GM10248 (cell line): ENCODE measurements around the gene PREP.

ENCODE experiments used
- CTCF ChIA-PET: fragments of 300-600 bp; sonication (Branson Sonifier 250); formaldehyde crosslinking; extraction: SDS; loops from one replicate; lab custom pipeline; 2021; ENCODE audit warnings: antibody characterized with exemption; lab: Yijun Ruan, JAX
- POLR2A ChIA-PET: fragments of 350-650 bp; sonication (Branson Sonifier 250); formaldehyde crosslinking; extraction: SDS; loops from one replicate; lab custom pipeline; 2020; ENCODE audit warnings: antibody characterized with exemption; lab: Yijun Ruan, JAX
- DNase-seq: peaks from one replicate; pipeline ENCODE4 v3.0.0; 2012; ENCODE audit errors: extremely low spot score
- TF ChIP-seq, protein P1 (sequence below): IDR thresholded peaks from 2 replicates; pipeline ENCODE4 v1.5.1; 2012; ENCODE audit warnings: mild to moderate bottlenecking, low read depth; ENCODE audit errors: extremely low read depth, missing control alignments, control extremely low read depth

PREP gene

DNA sequence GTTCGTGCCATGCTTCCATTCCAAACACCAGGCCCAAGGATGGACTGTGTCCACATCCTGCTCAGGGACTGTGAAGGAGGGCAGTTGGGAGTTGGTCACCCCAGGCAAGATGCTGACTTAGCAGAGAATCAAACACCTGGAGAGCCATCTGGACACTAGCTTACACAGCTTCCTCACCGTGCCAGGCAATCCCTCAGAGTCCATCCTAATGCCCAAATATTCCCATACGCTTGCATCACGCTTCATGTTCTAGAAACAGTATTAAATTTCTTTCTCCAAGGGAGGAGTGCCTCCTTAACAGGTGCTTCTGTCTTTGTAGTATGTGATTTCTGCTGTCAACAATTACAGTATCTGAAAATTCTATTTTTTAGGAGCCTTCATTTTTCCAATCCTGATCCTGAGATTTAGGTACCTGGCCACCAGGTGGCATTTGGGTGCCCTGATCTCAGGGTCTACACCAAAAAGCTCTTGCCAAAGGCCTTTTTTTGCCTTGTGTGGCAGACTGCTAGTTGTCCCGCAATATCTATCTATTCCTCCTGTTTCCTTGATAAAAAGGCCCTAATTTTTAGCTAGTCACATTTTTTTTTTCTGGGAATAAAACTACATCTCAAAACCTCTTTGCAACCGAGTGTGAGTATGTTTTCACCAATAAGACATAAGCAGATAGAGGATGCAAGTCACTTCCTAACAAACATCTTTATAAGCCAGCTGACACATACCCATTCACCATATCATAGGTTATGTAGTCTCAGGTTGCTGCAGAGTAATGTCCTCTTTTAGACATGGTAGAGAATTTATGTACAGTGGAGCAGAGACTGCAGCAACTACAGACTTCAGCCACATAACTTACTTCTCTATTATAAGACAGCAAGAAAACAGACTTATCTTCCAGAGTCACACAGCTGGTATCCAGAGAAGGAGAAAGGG lies 85.0 kb downstream of the PREP start:
- DNase-seq: no peak
- ChIA-PET CTCF (interaction anchor here (0.7 to 2.3 kb wide), 5 partner anchors 10 to 13 kb away, joined by 3 to 7 read pairs (median 3); no protein-coding TSS in a partner anchor), POLR2A (no interaction called here)
- TF ChIP-seq, protein P1, sequence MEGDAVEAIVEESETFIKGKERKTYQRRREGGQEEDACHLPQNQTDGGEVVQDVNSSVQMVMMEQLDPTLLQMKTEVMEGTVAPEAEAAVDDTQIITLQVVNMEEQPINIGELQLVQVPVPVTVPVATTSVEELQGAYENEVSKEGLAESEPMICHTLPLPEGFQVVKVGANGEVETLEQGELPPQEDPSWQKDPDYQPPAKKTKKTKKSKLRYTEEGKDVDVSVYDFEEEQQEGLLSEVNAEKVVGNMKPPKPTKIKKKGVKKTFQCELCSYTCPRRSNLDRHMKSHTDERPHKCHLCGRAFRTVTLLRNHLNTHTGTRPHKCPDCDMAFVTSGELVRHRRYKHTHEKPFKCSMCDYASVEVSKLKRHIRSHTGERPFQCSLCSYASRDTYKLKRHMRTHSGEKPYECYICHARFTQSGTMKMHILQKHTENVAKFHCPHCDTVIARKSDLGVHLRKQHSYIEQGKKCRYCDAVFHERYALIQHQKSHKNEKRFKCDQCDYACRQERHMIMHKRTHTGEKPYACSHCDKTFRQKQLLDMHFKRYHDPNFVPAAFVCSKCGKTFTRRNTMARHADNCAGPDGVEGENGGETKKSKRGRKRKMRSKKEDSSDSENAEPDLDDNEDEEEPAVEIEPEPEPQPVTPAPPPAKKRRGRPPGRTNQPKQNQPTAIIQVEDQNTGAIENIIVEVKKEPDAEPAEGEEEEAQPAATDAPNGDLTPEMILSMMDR: no peak

DNA sequence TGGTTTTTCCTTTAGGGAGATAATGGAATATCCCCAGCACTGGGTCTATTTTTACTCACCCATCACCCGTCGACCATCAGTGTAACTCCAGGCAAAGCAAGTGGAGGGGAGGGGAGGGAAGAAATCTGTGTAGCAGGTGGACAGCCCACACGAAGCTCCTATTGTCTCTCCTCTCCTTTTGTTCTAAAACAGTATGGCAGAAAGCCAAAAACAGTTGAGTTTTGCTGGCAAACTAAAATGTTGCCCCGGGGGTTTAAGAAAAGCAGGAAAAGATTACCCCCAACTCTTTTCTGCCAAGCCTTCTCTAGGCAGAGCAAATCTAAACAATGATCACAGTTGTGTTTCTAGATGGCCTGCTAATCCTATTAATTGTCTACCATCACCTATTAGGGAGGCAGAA lies 89.7 kb downstream of the PREP start:
- CTCF ChIA-PET: no interaction called here
- POLR2A ChIA-PET: no interaction called here
- DNase-seq: no peak
- TF ChIP-seq, protein P1: no peak

- POLR2A ChIA-PET: no interaction called here
- CTCF ChIA-PET: no interaction called here
- TF ChIP-seq, protein P1: no peak
- DNase-seq: no peak
Observed at GRCh38 chr6:105310947-105311346, 91.9 kb downstream of the PREP start.

GRCh38 chr6:105310371-105310770 lies 92.5 kb downstream of the PREP start:
- TF ChIP-seq, protein P1: no peak
- POLR2A ChIA-PET: no interaction called here
- DNase-seq: no peak
- CTCF ChIA-PET: interaction anchor here (1.1 kb wide), 1 partner anchor 12 kb away, joined by 3 read pairs; no protein-coding TSS in a partner anchor

DNA sequence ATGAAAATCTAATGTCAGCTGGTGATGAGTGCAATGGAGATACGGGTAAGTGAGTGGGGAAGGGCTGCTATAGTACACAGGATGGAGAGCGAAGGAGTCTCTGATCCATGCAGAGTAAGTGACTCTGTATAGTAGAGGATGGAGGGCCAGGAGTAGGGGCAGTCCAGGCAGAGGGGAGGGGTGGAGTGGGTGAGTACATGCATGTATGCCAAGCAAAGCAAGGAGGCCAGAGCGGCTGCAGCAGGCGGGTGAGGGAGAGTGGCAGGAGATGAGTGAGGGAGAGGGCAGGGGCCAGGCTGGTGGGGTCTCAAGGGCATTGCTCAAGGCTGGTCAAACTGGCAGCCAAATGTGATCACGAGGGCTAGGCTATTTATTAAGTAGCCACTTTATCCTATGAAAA lies 94.0 kb downstream of the PREP start:
- ChIA-PET CTCF (no interaction called here), POLR2A (no interaction called here)
- TF ChIP-seq, protein P1: no peak
- DNase-seq: no peak

DNA sequence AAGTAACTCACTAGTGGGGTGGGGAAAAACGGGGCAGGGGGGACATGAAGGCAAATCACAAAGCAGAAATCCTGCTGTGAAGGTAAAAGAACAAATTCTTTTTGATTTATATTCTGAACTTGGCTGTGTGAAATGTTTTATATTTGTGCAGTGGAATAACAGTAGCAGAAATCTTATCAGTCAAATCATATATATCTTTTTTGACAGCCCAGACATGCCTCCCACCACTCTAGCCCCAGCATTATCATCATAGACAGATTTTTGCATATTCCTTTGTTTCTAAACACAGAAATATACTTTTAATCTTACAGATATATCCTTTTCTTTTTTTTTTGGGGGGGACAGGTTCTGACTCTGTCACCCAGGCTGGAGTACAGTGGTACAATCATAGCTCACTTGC lies 97.4 kb downstream of the PREP start:
- TF ChIP-seq, protein P1: no peak
- ChIA-PET CTCF (interaction anchor here (1.1 to 1.5 kb wide), 4 partner anchors 10 to 118 kb away, joined by 3 to 5 read pairs (median 4); no protein-coding TSS in a partner anchor), POLR2A (no interaction called here)
- no peak for DNase-seq
